HepG2 (cell line): Measurements from ENCODE around the gene RBM47.

Experiments used
- CTCF ChIP-seq: sonication (generic); formaldehyde crosslinking; IDR thresholded peaks from 2 replicates; pipeline ENCODE4 v1.5.0; 2020; ENCODE audit warnings: mild to moderate bottlenecking, missing genetic modification reagents, moderate library complexity
- ELF4 ChIP-seq: sonication (generic); formaldehyde crosslinking; IDR thresholded peaks from 2 replicates; pipeline ENCODE4 v1.5.0; 2020; ENCODE audit warnings: missing genetic modification reagents, mild to moderate bottlenecking, moderate library complexity, borderline replicate concordance
- SMARCC2 ChIP-seq: fragments of 450-650 bp; IDR thresholded peaks from 2 replicates; pipeline ENCODE4 v1.6.1; 2017; ENCODE audit warnings: antibody characterized with exemption, mild to moderate bottlenecking
- TAF1 ChIP-seq: sonication (generic); formaldehyde crosslinking; IDR thresholded peaks from 2 replicates; pipeline ENCODE4 v1.4.0; 2020; ENCODE audit warnings: missing genetic modification reagents
- TP53 ChIP-seq: sonication (generic); formaldehyde crosslinking; conservative IDR thresholded peaks from 2 replicates; pipeline ENCODE4 v1.4.0; 2020; ENCODE audit warnings: missing genetic modification reagents
- WIZ ChIP-seq: sonication (generic); formaldehyde crosslinking; IDR thresholded peaks from 2 replicates; pipeline ENCODE4 v1.5.1; 2020; ENCODE audit warnings: mild to moderate bottlenecking, missing genetic modification reagents
- ZBTB7A ChIP-seq: sonication (generic); formaldehyde crosslinking; IDR thresholded peaks from 2 replicates; pipeline ENCODE4 v1.8.0; 2022; ENCODE audit warnings: mild to moderate bottlenecking, missing genetic modification reagents
- ZBTB7B ChIP-seq: sonication (generic); formaldehyde crosslinking; IDR thresholded peaks from 2 replicates; pipeline ENCODE4 v1.4.0; 2020; ENCODE audit warnings: missing genetic modification reagents
- ZNF24 ChIP-seq: fragments of 450-650 bp; IDR thresholded peaks from 2 replicates; pipeline ENCODE4 v1.6.1; 2017; ENCODE audit warnings: antibody characterized with exemption, mild to moderate bottlenecking
- ZNF337 ChIP-seq: sonication (generic); formaldehyde crosslinking; IDR thresholded peaks from 2 replicates; pipeline ENCODE4 v1.5.1; 2020; ENCODE audit warnings: missing genetic modification reagents, low read depth, mild to moderate bottlenecking, borderline replicate concordance
- ZNF431 ChIP-seq: sonication (generic); formaldehyde crosslinking; IDR thresholded peaks from 2 replicates; pipeline ENCODE4 v1.9.0; 2022; ENCODE audit warnings: missing genetic modification reagents, low read depth, mild to moderate bottlenecking, borderline replicate concordance
- ZNF562 ChIP-seq: sonication (generic); formaldehyde crosslinking; IDR thresholded peaks from 2 replicates; pipeline ENCODE4 v1.8.0; 2022; ENCODE audit warnings: missing genetic modification reagents, borderline replicate concordance
- ZNF639 ChIP-seq: conservative IDR thresholded peaks from 2 replicates; pipeline ENCODE4 v1.6.1; 2018; ENCODE audit warnings: missing genetic modification reagents

DNA sequence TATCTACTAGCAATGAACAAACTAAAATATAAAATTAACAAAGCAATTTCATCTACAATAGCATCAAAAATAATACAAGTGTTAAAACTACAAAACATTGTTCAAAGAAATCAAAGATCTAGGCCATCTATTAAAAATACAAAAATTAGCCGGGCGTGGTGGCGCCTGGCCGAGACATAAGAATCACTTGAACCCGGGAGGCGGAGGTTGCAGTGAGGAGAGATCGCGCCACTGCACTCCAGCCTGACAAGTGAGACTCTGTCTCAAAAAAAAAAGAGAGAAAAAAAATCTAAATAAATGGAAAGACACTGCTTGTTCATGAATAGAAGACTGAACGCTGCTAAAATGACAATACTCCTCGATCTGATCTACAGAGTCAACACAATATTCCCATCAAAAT, 139.2 kb downstream of the RBM47 start:
- TF ChIP-seq ZBTB7B (CRISPR knock-in tag) (no peak), WIZ (CRISPR knock-in tag) (no peak), CTCF (no peak), ZNF431 (no peak), TAF1 (CRISPR knock-in tag) (no peak), ELF4 (CRISPR knock-in tag) (no peak), ZNF562 (CRISPR knock-in tag) (no peak), ZBTB7A (CRISPR knock-in tag) (no peak), ZNF337 (CRISPR knock-in tag) (no peak), SMARCC2 (no peak), ZNF24 (no peak), TP53 (CRISPR knock-in tag) (no peak), ZNF639 (CRISPR knock-in tag) (no peak)
